NCI-H345 treated with DMSO at 0.1 percent for 48 hours (cell line): Measurements from ENCODE around the gene GRXCR2.
"Not testable (repeated sequence)": the region's sequence is repeated elsewhere in the genome, so short reads cannot be mapped to it uniquely, and the experiment has no call there.

ENCODE experiments used
- DNase-seq: peaks from one replicate; lab custom pipeline; 2025; ENCODE audit not compliant: unreplicated experiment; lab: John Stamatoyannopoulos, UW

GRXCR2 gene

GRCh38 chr5:145887217-145887616 lies 14.4 kb upstream of the GRXCR2 start:
- no peak for DNase-seq

DNA sequence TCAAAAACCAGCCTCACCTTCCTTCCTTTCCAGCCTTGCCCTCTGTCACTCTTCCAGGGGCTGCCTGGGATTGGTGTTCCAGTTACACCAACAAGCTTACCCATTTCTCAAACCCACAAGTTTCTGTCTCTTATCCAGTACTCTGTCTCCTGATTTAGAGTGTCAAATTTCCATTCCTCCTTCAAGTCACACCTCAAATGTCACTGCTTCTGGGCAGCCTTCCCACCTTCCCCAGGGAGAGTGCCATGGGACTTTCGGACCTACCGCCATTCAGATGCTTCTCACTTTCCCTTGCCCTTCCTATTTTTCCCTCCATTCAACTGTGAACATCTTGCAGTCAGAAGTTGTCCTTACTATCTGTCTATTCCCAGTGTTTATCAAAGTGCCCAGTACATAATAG lies 2.0 kb upstream of the GRXCR2 start:
- DNase-seq = no peak

DNA sequence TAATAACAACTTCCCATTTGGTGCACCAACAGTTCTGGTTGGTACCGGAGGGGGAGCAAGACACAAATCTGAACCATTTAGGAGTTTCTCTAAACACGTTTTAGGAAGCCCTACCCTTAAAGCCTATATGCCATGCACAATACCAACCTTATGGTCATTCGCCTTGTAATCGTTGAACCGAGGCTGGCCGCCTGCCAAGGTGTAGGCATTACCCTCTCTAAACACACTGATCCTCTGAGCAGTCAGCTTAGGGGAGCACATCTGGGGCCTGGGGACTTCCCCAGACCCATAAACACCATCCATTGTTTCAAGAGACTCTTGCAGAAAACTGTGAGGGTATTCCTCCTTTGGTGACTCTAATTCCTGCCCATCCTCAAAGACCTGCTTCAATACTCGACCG lies 328 bp downstream of the GRXCR2 start:
- DNase-seq = no peak

DNA sequence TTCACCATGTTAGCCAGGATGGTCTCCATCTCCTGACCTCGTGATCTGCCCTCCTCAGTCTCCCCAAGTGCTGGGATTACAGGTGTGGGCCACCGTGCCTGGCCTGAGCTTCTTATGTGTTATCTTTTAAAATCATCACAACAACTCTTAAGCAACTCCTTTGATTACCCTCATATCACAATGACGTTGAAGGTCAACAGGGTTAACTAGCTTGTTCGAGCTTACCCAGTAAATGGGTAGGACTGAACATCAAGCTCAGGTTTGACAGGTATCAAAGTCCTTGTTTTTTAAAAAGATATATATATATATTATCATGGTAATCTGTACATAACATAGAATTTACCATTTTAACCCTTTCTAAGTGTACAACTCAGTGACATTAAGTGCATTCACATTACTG lies 3.1 kb downstream of the GRXCR2 start:
- no peak for DNase-seq

- no peak for DNase-seq
These were observed 5.0 kb downstream of the GRXCR2 start for GRCh38 chr5:145867806-145868205.

- DNase-seq = not testable (repeated sequence)
These were observed 8.4 kb downstream of the GRXCR2 start for GRCh38 chr5:145864432-145864831.

DNA sequence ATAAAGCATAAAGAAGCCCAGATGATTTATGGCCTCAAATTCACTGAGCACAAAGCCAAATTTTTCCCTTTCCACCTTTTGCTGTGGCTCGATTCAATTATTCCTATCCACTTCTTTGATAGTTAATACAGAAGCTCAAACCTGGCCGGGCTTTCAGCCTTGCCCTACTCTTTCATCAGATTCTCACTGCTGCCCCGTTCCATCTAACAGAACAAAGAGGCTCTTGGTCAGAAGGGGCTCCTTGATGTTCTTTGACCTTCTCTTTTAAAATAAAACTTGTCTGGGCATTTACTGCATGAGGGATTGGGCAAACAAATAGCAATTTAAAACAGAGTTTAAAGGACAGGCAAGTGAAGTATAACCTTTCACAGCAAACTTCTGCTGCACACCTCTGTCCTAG lies 9.8 kb downstream of the GRXCR2 start:
- no peak for DNase-seq

DNA sequence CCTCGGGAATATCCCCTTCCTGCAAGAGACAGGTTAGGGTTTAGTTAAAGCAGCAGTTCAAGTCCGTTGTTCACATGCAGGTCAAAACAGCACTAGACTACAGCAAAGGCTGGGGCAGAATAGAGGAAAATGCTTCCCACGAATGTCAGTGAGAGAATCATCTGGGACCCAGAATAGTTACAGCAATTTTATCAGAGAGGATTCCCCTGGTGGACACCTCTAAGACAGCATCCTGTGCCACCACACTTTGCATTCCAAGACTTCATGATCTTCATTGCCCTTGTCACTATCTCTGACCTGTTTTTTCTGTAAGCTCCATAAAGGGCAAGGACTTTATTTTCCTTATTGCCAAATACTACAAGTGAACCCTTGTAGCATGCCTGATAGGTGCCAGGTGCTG lies 12.9 kb downstream of the GRXCR2 start:
- no peak for DNase-seq

GRCh38 chr5:145859453-145859852 lies 13.4 kb downstream of the GRXCR2 start:
- DNase-seq = no peak

- DNase-seq = no peak
These were observed 13.9 kb downstream of the GRXCR2 start for GRCh38 chr5:145858959-145859358.

- no peak for DNase-seq
These were observed 16.5 kb downstream of the GRXCR2 start for GRCh38 chr5:145856285-145856818.

DNA sequence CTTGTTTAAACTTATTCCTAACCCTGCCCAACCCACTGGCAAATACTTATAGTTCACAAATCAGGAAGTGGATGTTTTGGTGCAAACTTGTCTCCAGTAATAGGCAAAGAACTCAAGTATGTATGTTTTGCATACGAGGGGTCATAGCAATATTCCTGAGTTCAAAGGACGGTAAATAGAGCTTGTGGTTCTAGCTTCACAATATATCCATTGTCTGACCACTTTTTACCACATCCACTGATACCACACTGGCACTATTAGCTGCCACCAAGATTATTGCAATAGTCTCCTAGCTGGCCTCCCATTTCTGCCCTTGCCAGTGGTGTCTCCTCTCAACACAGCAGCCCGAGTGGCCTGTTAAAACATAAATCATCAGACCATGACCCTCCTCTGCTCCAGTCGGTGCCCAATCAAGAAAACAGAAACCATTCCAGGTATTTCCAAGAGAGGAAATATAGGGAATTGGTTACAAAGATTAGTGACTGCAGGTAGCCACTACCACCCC lies 17.0 kb downstream of the GRXCR2 start:
- no peak for DNase-seq

DNA sequence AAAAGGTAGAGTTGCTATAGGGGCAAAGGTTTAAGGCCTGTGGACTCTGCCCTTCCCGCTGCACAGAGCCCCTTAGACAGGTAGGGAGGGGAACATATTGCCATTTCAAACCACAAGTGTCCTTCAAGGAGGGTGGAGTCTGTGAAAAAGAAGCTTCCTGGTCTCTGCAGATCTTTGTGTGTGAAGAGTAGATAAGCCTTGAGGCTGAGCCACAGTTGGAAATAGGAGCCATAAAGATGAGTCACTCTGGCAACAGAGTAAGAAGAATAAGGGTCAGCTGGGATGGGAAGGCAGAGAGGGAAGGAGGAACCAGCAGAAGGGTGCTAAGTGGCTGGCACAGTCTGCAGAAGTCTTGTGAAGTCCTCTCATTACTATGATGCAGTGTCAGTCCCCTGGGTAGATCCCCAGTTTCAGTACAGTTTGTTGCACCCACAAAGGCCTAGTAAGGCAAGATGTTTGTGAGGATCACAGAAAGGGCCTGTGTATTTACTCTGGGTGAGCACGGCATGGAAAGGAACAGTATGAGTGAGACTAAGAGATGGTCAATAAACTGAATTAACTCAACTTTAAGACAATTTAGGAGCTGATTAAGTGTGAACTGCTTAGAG lies 18.1 kb downstream of the GRXCR2 start:
- DNase-seq = no peak

GRCh38 chr5:145853781-145854376 lies 18.9 kb downstream of the GRXCR2 start:
- DNase-seq = no peak

- DNase-seq = no peak
These were observed 19.8 kb downstream of the GRXCR2 start for GRCh38 chr5:145852990-145853389.

DNA sequence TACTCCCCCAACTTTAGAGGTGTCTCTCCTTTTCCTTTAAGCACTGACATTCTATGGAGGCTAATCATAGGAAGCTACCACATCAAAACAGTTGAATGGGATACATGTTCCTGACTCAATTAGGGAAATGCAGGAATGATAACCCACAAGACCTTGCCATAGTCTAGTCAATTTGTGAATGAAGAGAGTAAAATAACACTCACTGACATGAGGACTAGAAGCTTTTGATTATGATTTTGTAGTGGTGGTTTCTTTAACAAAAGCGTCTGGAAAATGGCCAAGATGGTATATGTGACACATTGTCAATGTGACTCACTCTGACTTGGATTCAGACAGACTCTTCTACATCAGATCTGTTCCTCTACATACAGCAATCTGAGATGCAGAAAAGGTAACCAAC lies 24.0 kb downstream of the GRXCR2 start:
- no peak for DNase-seq

GRCh38 chr5:145847499-145848497 lies 25.0 kb downstream of the GRXCR2 start:
- no peak for DNase-seq

DNA sequence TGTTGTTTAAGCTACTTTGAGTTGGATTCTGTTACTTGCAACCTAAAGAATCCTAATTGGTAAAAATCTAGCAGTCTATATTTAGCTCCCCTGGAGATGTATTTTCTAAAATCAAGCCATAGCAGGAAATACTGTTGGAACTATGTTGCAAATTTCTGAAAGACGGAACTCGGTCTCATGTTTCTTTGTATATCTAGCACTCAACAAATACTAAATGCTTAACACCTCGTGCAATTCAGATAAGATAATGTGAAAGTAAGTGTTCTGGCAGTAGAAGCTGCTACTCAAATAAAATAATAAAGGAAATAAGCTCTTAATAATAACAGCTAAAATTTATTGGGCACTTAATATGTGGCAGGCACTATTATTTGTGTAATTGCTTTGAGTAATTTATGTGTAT lies 26.7 kb downstream of the GRXCR2 start:
- DNase-seq = no peak

- no peak for DNase-seq
These were observed 31.5 kb downstream of the GRXCR2 start for GRCh38 chr5:145841299-145841698.

DNA sequence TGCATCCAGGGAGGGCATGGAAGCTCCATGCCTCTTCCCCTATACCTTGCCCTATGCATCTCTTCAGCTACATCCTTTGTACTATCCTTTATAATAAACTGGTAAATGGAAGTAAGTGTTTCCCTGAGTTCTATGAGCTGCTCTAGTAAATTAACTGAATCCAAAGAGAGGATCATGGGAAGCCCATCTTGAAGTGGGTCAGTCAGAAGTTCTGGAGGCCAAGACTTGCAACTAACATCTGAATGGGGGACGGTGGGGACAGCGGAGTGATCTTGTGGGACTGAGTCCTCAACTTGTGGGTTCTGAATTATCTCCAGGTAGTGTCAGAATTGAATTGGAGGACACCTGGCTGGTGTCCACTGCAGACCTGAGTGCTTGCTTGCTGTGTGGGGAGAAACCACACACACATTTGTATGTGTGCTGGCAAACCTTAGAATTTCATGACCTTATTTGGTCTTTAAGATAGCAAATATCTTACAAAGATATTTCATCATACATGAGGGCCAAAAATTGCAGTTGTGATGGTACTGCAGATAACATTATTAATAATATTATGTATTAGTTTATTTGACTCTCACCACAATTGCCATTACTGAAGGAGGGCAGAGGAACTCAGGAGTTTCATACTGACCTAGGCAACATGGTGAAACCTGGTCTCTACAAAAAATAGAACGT lies 32.2 kb downstream of the GRXCR2 start:
- DNase-seq = no peak

DNA sequence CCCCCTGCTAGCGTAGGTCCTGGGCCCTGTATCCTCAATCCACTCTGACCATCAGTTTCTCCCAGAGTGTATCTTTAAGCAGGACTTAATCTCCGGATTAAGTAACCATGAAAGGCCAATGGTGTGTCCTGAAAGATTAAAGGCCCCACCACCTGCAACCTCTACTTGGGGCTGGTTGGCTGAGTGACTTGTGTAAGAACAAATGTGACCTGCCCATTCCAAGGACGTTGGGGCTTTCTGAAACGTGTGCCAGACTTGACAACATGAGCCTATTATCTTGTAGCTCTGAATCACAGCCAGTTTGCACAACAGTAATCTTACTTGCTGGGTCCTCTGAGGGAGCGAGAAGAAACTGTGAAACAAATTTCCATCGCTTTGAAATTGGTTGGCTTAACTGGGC lies 34.5 kb downstream of the GRXCR2 start:
- DNase-seq = no peak
